Measurements from ENCODE around the gene ATP13A2. TPM values are rescaled to one million over a fixed set of nuclear protein-coding genes. Genes with fewer than 3 reads are reported as not detected.

ATP13A2 gene
- polyA plus RNA-seq, 3 donors: 17.6 to 37.8 (median 19.5) TPM

- Histone ChIP-seq H3K9ac (ENCODE audit: insufficient read depth, low read length, poor library complexity, severe bottlenecking) (peak overlapping the region; percentile 69), H3K9me3 (replicated peaks in 1 of 2; ENCODE audit: control insufficient read depth in 1 of 2, insufficient read depth in 1 of 2, low read length in 2 of 2) (no peaks in the 10 kb centered on the region), H3K27me3 (ENCODE audit: control insufficient read depth in 2 of 2, insufficient read depth in 2 of 2, low read length in 2 of 2) (no peaks in the 10 kb centered on the region), H4K20me1 (ENCODE audit: insufficient read depth, low read length) (peaks cover 21% of the 10 kb centered on the region), H3K4me3 (replicated peaks in 1 of 3; ENCODE audit: low read depth in 2 of 3, low read length in 3 of 3) (peak overlapping the region; percentile 68 to 91 (median 81)), H3K4me2 (replicated peaks; ENCODE audit: extremely low read depth, low read length, poor library complexity, severe bottlenecking) (peak overlapping the region; percentile 96), H3K36me3 (replicated peaks in 1 of 2; ENCODE audit: control insufficient read depth in 1 of 2, insufficient read depth in 2 of 2, low read length in 2 of 2) (peaks cover 0 to 2% of the 10 kb centered on the region in 2 donors), H3K27ac (ENCODE audit: low read depth in 1 of 2, low read length in 2 of 2) (peak overlapping the region in 1 of 2 donors; percentile 41), H3K4me1 (ENCODE audit: control insufficient read depth in 1 of 2, insufficient read depth in 2 of 2, low read length in 2 of 2) (peaks cover 52 to 58% of the 10 kb centered on the region in 2 donors), H3K79me2 (ENCODE audit: insufficient read depth, low read length) (peaks cover 12% of the 10 kb centered on the region), H2AFZ (ENCODE audit: insufficient read depth, low read depth, low read length, poor library complexity, severe bottlenecking) (peak overlapping the region; percentile 83)
- 0% methylated on average over 1 of the region's 15 CpGs for WGBS (ENCODE audit: insufficient coverage)
- no peak for TF ChIP-seq CTCF (IDR thresholded peaks at IDR 0.05)
- intact Hi-C loops (cut with micrococcal nuclease): no loop called here
- peaks cover 55% of the 10 kb centered on the region for H3K4me1 Mint-ChIP-seq
- H3K9me3 Mint-ChIP-seq: no peaks in the 10 kb centered on the region
- peaks cover 3 to 6% of the 10 kb centered on the region in 2 donors for H3K36me3 Mint-ChIP-seq
- peak overlapping the region in 4 of 7 donors; percentile 46 to 75 (median 66) for H3K27ac Mint-ChIP-seq
- DNase-seq: no peak
- H3K4me3 Mint-ChIP-seq: peak overlapping the region; percentile 86 to 90
- peaks cover 4 to 5% (median 4%) of the 10 kb centered on the region in 3 donors for H3K27me3 Mint-ChIP-seq (ENCODE audit: low read depth in 3 of 3)
These were observed 663 bp downstream of the ATP13A2 start for GRCh38 chr1:17011092-17011438.

- no peak for TF ChIP-seq CTCF (IDR thresholded peaks at IDR 0.05)
- Histone ChIP-seq H3K27ac (ENCODE audit: low read depth in 1 of 2, low read length in 2 of 2) (peak overlapping the region in 1 of 2 donors; percentile 48), H3K9me3 (replicated peaks in 1 of 2; ENCODE audit: control insufficient read depth in 1 of 2, insufficient read depth in 1 of 2, low read length in 2 of 2) (no peaks in the 10 kb centered on the region), H3K4me1 (ENCODE audit: control insufficient read depth in 1 of 2, insufficient read depth in 2 of 2, low read length in 2 of 2) (peaks cover 43 to 44% of the 10 kb centered on the region in 2 donors), H2AFZ (ENCODE audit: insufficient read depth, low read depth, low read length, poor library complexity, severe bottlenecking) (peak overlapping the region; percentile 21), H3K79me2 (ENCODE audit: insufficient read depth, low read length) (peaks cover 12% of the 10 kb centered on the region), H3K4me2 (replicated peaks; ENCODE audit: extremely low read depth, low read length, poor library complexity, severe bottlenecking) (peak overlapping the region; percentile 96), H3K4me3 (replicated peaks in 1 of 3; ENCODE audit: low read depth in 2 of 3, low read length in 3 of 3) (peak overlapping the region in 1 of 3 experiments; percentile 91), H3K27me3 (ENCODE audit: control insufficient read depth in 2 of 2, insufficient read depth in 2 of 2, low read length in 2 of 2) (no peaks in the 10 kb centered on the region), H3K36me3 (replicated peaks in 1 of 2; ENCODE audit: control insufficient read depth in 1 of 2, insufficient read depth in 2 of 2, low read length in 2 of 2) (peaks cover 13 to 16% of the 10 kb centered on the region in 2 donors), H3K9ac (ENCODE audit: insufficient read depth, low read length, poor library complexity, severe bottlenecking) (no peak overlapping the region), H4K20me1 (ENCODE audit: insufficient read depth, low read length) (peaks cover 21% of the 10 kb centered on the region)
- peaks cover 46% of the 10 kb centered on the region for H3K4me1 Mint-ChIP-seq
- peak; percentile 51 to 69 (median 58) for DNase-seq
- peak overlapping the region; percentile 33 to 87 (median 73) for H3K27ac Mint-ChIP-seq
- no peaks in the 10 kb centered on the region for H3K9me3 Mint-ChIP-seq
- peaks cover 4 to 5% (median 5%) of the 10 kb centered on the region in 3 donors for H3K27me3 Mint-ChIP-seq (ENCODE audit: low read depth in 3 of 3)
- peaks cover 12 to 20% of the 10 kb centered on the region in 2 donors for H3K36me3 Mint-ChIP-seq
- no CpG with 5 or more reads among the region's 4 CpGs for WGBS (ENCODE audit: insufficient coverage)
- H3K4me3 Mint-ChIP-seq: peak overlapping the region; percentile 86 to 90
- intact Hi-C loops (cut with micrococcal nuclease): loop anchor here in 1 of 2 donors (10.0 kb wide), 1 partner anchor 55 kb away; no protein-coding TSS in a partner anchor
These were observed 2.0 kb downstream of the ATP13A2 start for GRCh38 chr1:17009706-17010105.
